CD14-positive monocyte (primary cell): ENCODE results near the gene MYL4. TPM values are rescaled to one million over a fixed set of nuclear protein-coding genes. Genes with fewer than 3 reads are reported as not detected.
"Not testable (repeated sequence)": the region's sequence is repeated elsewhere in the genome, so short reads cannot be mapped to it uniquely, and the experiment has no call there.

ENCODE experiments used
- DNase-seq, 3 donors: peaks; one replicate each; pipeline ENCODE4 v3.0.0-alpha.2; 2011 to 2022
- H2AFZ ChIP-seq: 2 replicates; pipeline ENCODE4 v1.6.0; 2012; ENCODE audit warnings: mild to moderate bottlenecking, low read depth, low read length, inconsistent platforms; ENCODE audit not compliant: insufficient read depth, poor library complexity, severe bottlenecking
- H3K27ac ChIP-seq, 2 donors: 1 replicate in 1 of 2; 2 replicates in 1 of 2; pipeline ENCODE4 v1.5.1; 2012 to 2013; ENCODE audit warnings: low read length in 2 of 2, control low read depth in 1 of 2, inconsistent platforms in 1 of 2, low read depth in 1 of 2, mild to moderate bottlenecking in 1 of 2
- H3K27me3 ChIP-seq, 2 donors: one replicate each; pipeline versions ENCODE4 v1.6.0 to v1.6.1; 2011 to 2013; ENCODE audit warnings: low read length in 2 of 2; ENCODE audit not compliant: control insufficient read depth in 2 of 2, insufficient read depth in 2 of 2
- H3K36me3 ChIP-seq, 2 donors: replicated peaks in 1 of 2; 1 replicate in 1 of 2; 2 replicates in 1 of 2; pipeline versions ENCODE4 v1.5.1 to v1.6.1; 2012 to 2013; ENCODE audit warnings: low read length in 2 of 2, control low read depth in 1 of 2, inconsistent platforms in 1 of 2, mild to moderate bottlenecking in 1 of 2; ENCODE audit not compliant: insufficient read depth in 2 of 2, control insufficient read depth in 1 of 2
- H3K4me1 ChIP-seq, 2 donors: 1 replicate in 1 of 2; 2 replicates in 1 of 2; pipeline versions ENCODE4 v1.5.1 to v1.6.1; 2012 to 2013; ENCODE audit warnings: low read length in 2 of 2, control low read depth in 1 of 2, inconsistent platforms in 1 of 2, mild to moderate bottlenecking in 1 of 2, moderate library complexity in 1 of 2; ENCODE audit not compliant: insufficient read depth in 2 of 2, control insufficient read depth in 1 of 2
- H3K4me2 ChIP-seq: replicated peaks from 2 replicates; pipeline ENCODE3; 2012; ENCODE audit warnings: low read length, moderate library complexity, mild to moderate bottlenecking; ENCODE audit not compliant: poor library complexity, severe bottlenecking; ENCODE audit errors: extremely low read depth
- H3K4me3 ChIP-seq, 3 experiments: fragments of 200-600 bp in 1 of 3; sonication (generic) in 1 of 3; replicated peaks in 1 of 3; 1 replicate in 2 of 3; 2 replicates in 1 of 3; pipeline ENCODE4 v1.5.1; 2011 to 2013; ENCODE audit warnings: low read length in 3 of 3, mild to moderate bottlenecking in 3 of 3, control low read depth in 2 of 3, low read depth in 2 of 3, inconsistent platforms in 1 of 3, moderate library complexity in 1 of 3
- H3K79me2 ChIP-seq: 2 replicates; pipeline ENCODE4 v1.6.0; 2012; ENCODE audit warnings: mild to moderate bottlenecking, control low read depth, inconsistent platforms, low read length, moderate library complexity; ENCODE audit not compliant: insufficient read depth
- H3K9ac ChIP-seq: 2 replicates; pipeline ENCODE4 v1.6.0; 2017; ENCODE audit warnings: low read length, mild to moderate bottlenecking; ENCODE audit not compliant: insufficient read depth, poor library complexity, severe bottlenecking
- H3K9me3 ChIP-seq, 2 donors: replicated peaks in 1 of 2; 1 replicate in 1 of 2; 2 replicates in 1 of 2; pipeline versions ENCODE4 v1.5.1 to v1.6.1; 2012 to 2013; ENCODE audit warnings: low read length in 2 of 2, control low read depth in 1 of 2; ENCODE audit not compliant: control insufficient read depth in 1 of 2, insufficient read depth in 1 of 2
- H4K20me1 ChIP-seq: 2 replicates; pipeline ENCODE4 v1.6.0; 2012; ENCODE audit warnings: mild to moderate bottlenecking, low read length, control low read depth, moderate library complexity; ENCODE audit not compliant: insufficient read depth
- H3K27ac Mint-ChIP-seq, 7 donors: one replicate each; pipeline ENCODE4 v1.8.0; 2020; ENCODE audit warnings: mild to moderate bottlenecking in 7 of 7, mixed read lengths in 7 of 7, moderate library complexity in 6 of 7, inconsistent platforms in 2 of 7
- H3K27me3 Mint-ChIP-seq, 3 donors: one replicate each; pipeline ENCODE4 v1.8.0; 2021 to 2022; ENCODE audit warnings: low read depth in 3 of 3, mild to moderate bottlenecking in 3 of 3, mixed read lengths in 3 of 3, moderate library complexity in 3 of 3, inconsistent platforms in 1 of 3
- H3K36me3 Mint-ChIP-seq, 2 donors: one replicate each; pipeline ENCODE4 v1.8.0; 2020; ENCODE audit warnings: mixed read lengths in 2 of 2, inconsistent platforms in 1 of 2, mild to moderate bottlenecking in 1 of 2
- H3K4me1 Mint-ChIP-seq: one replicate; pipeline ENCODE4 v1.8.0; 2020; ENCODE audit warnings: mild to moderate bottlenecking, mixed read lengths
- H3K4me3 Mint-ChIP-seq, 2 donors: one replicate each; pipeline ENCODE4 v1.8.0; 2020; ENCODE audit warnings: mild to moderate bottlenecking in 2 of 2, mixed read lengths in 2 of 2, moderate library complexity in 1 of 2
- H3K9me3 Mint-ChIP-seq, 7 donors: one replicate each; pipeline ENCODE4 v1.8.0; 2020 to 2022; ENCODE audit warnings: mixed read lengths in 7 of 7, mild to moderate bottlenecking in 6 of 7, moderate library complexity in 6 of 7, inconsistent platforms in 2 of 7
- CTCF ChIP-seq: fragments of 200-600 bp; IDR thresholded peaks from one replicate; pipeline ENCODE4 v1.8.0; 2022; ENCODE audit warnings: antibody characterized with exemption, mild to moderate bottlenecking
- WGBS: methylation state at CpG from one replicate; pipeline ENCODE4 v1.1.5; 2013; ENCODE audit warnings: missing lambda C conversion rate; ENCODE audit not compliant: insufficient coverage; 5-methylcytosine and 5-hydroxymethylcytosine counted together
- intact Hi-C, 2 donors: fragments of 100-400 bp; cut with micrococcal nuclease; formaldehyde crosslinking; loops; one replicate each; pipeline versions ENCODE4 v1.15.0 to v1.15.1; 2023
- polyA plus RNA-seq, 3 donors: library from polyadenylated mRNA; depleted of rRNA in 1 of 3; unstranded in 2 of 3; stranded (reverse) in 1 of 3; fragments of 300-500 nt in 2 of 3; fragments of >200 nt in 1 of 3; fragmentation: Illumina TruSeq in 2 of 3; gene quantifications; 1 replicate in 2 of 3; 2 replicates in 1 of 3; pipeline ENCODE4 v1.2.3, GENCODE V29; 2012 to 2021

The MYL4 gene
- polyA plus RNA-seq, 3 donors: 0.43 TPM; not detected in 2

- WGBS: 100% methylated on average over 1 of the region's 3 CpGs
- H3K36me3 Mint-ChIP-seq: peaks cover 31 to 61% of the 10 kb centered on the region in 2 donors
- Histone ChIP-seq H3K4me2 (no peak overlapping the region), H2AFZ (no peak overlapping the region), H3K4me1 (peaks cover 0 to 8% of the 10 kb centered on the region in 2 donors), H3K36me3 (peaks cover 44 to 76% of the 10 kb centered on the region in 2 donors), H3K27me3 (no peaks in the 10 kb centered on the region), H3K79me2 (peaks cover 100% of the 10 kb centered on the region), H4K20me1 (peaks cover 96% of the 10 kb centered on the region), H3K27ac (peak overlapping the region in 1 of 2 donors; percentile 41), H3K9ac (no peak overlapping the region), H3K9me3 (no peaks in the 10 kb centered on the region), H3K4me3 (no peak overlapping the region)
- no peaks in the 10 kb centered on the region for H3K27me3 Mint-ChIP-seq
- intact Hi-C loops: no loop called here
- H3K4me3 Mint-ChIP-seq: no peak overlapping the region
- peaks cover 20% of the 10 kb centered on the region for H3K4me1 Mint-ChIP-seq
- peak overlapping the region in 1 of 7 donors; percentile 37 for H3K27ac Mint-ChIP-seq
- no peak for DNase-seq
- TF ChIP-seq CTCF: no peak
- peaks cover 0 to 4% (median 2%) of the 10 kb centered on the region in 7 donors for H3K9me3 Mint-ChIP-seq
These were observed 30.0 kb upstream of the MYL4 start for GRCh38 chr17:47179141-47179540.

GRCh38 chr17:47180337-47180736 is 28.8 kb upstream of the MYL4 start:
- Mint-ChIP-seq H3K4me3 (no peak overlapping the region), H3K27ac (peak overlapping the region in 2 of 7 donors; percentile 4 to 33)
- H3K36me3 ChIP-seq: peaks cover 41 to 64% of the 10 kb centered on the region in 2 donors

GRCh38 chr17:47180988-47181387 is 28.2 kb upstream of the MYL4 start:
- H3K27ac Mint-ChIP-seq, H3K4me3 ChIP-seq, DNase-seq, H2AFZ ChIP-seq, H3K27ac ChIP-seq, H3K9ac ChIP-seq, H3K27me3 ChIP-seq, H3K4me1 ChIP-seq, intact Hi-C loops, H3K9me3 ChIP-seq, H3K4me3 Mint-ChIP-seq, H3K9me3 Mint-ChIP-seq, H3K27me3 Mint-ChIP-seq, H3K4me2 ChIP-seq: not testable (repeated sequence)
- peaks cover 100% of the 10 kb centered on the region for H3K79me2 ChIP-seq
- H3K36me3 Mint-ChIP-seq: peaks cover 26 to 48% of the 10 kb centered on the region in 2 donors
- H4K20me1 ChIP-seq: peaks cover 95% of the 10 kb centered on the region
- no CpG with 5 or more reads among the region's 4 CpGs for WGBS
- H3K36me3 ChIP-seq: peaks cover 39 to 57% of the 10 kb centered on the region in 2 donors
- peaks cover 19% of the 10 kb centered on the region for H3K4me1 Mint-ChIP-seq

More at GRCh38 chr17:47180337-47180736, 28.8 kb upstream of the MYL4 start:
- 100% methylated on average over 1 of the region's 1 CpG for WGBS
- H3K9me3 Mint-ChIP-seq: no peaks in the 10 kb centered on the region
- no peak overlapping the region for H3K9ac ChIP-seq
- peaks cover 0 to 2% of the 10 kb centered on the region in 2 donors for H3K4me1 ChIP-seq
- H3K27me3 ChIP-seq: no peaks in the 10 kb centered on the region
- H3K79me2 ChIP-seq: peaks cover 100% of the 10 kb centered on the region
- H2AFZ ChIP-seq: no peak overlapping the region
- H3K36me3 Mint-ChIP-seq: peaks cover 26 to 52% of the 10 kb centered on the region in 2 donors
- peaks cover 95% of the 10 kb centered on the region for H4K20me1 ChIP-seq
- peaks cover 18% of the 10 kb centered on the region for H3K4me1 Mint-ChIP-seq
- peak overlapping the region in 1 of 2 donors; percentile 9 for H3K27ac ChIP-seq
- no peaks in the 10 kb centered on the region for H3K27me3 Mint-ChIP-seq
- no peak overlapping the region for H3K4me2 ChIP-seq
- no peak for DNase-seq
- TF ChIP-seq CTCF: no peak
- H3K9me3 ChIP-seq: no peaks in the 10 kb centered on the region
- no peak overlapping the region for H3K4me3 ChIP-seq
- intact Hi-C loops: no loop called here
